Panc1 (cell line): ENCODE results near the gene MEOX2.

Experiments used
- POLR2AphosphoS5 ChIP-seq: IDR thresholded peaks from 2 replicates; pipeline ENCODE4 v1.6.1; 2012; ENCODE audit warnings: mild to moderate bottlenecking, low read depth, low read length, moderate library complexity
- SIN3A ChIP-seq: IDR thresholded peaks from 2 replicates; pipeline ENCODE4 v1.6.1; 2012; ENCODE audit warnings: low read depth, mild to moderate bottlenecking, low read length, moderate library complexity, borderline replicate concordance; ENCODE audit not compliant: insufficient read depth
- TCF7L2 ChIP-seq: IDR thresholded peaks from 2 replicates; pipeline ENCODE4 v1.6.1; 2011; ENCODE audit warnings: mild to moderate bottlenecking, low read depth, low read length, inconsistent platforms
- TF ChIP-seq, protein P1 (sequence below): fragments of 450-650 bp; IDR thresholded peaks from 2 replicates; pipeline ENCODE4 v1.5.1; 2017; ENCODE audit warnings: mild to moderate bottlenecking
- TF ChIP-seq, protein P2 (sequence below), 2 experiments: IDR thresholded peaks; 2 replicates each; pipeline ENCODE4 v1.6.1; 2011 to 2012; ENCODE audit warnings: low read depth in 2 of 2, control low read depth in 1 of 2, low read length in 1 of 2, mild to moderate bottlenecking in 1 of 2, moderate library complexity in 1 of 2; ENCODE audit not compliant: insufficient read depth in 1 of 2

- TF ChIP-seq, protein P1, sequence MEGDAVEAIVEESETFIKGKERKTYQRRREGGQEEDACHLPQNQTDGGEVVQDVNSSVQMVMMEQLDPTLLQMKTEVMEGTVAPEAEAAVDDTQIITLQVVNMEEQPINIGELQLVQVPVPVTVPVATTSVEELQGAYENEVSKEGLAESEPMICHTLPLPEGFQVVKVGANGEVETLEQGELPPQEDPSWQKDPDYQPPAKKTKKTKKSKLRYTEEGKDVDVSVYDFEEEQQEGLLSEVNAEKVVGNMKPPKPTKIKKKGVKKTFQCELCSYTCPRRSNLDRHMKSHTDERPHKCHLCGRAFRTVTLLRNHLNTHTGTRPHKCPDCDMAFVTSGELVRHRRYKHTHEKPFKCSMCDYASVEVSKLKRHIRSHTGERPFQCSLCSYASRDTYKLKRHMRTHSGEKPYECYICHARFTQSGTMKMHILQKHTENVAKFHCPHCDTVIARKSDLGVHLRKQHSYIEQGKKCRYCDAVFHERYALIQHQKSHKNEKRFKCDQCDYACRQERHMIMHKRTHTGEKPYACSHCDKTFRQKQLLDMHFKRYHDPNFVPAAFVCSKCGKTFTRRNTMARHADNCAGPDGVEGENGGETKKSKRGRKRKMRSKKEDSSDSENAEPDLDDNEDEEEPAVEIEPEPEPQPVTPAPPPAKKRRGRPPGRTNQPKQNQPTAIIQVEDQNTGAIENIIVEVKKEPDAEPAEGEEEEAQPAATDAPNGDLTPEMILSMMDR, result no peak
- TF ChIP-seq POLR2AphosphoS5 (no peak), SIN3A (no peak), TCF7L2 (no peak)
- TF ChIP-seq, protein P2, sequence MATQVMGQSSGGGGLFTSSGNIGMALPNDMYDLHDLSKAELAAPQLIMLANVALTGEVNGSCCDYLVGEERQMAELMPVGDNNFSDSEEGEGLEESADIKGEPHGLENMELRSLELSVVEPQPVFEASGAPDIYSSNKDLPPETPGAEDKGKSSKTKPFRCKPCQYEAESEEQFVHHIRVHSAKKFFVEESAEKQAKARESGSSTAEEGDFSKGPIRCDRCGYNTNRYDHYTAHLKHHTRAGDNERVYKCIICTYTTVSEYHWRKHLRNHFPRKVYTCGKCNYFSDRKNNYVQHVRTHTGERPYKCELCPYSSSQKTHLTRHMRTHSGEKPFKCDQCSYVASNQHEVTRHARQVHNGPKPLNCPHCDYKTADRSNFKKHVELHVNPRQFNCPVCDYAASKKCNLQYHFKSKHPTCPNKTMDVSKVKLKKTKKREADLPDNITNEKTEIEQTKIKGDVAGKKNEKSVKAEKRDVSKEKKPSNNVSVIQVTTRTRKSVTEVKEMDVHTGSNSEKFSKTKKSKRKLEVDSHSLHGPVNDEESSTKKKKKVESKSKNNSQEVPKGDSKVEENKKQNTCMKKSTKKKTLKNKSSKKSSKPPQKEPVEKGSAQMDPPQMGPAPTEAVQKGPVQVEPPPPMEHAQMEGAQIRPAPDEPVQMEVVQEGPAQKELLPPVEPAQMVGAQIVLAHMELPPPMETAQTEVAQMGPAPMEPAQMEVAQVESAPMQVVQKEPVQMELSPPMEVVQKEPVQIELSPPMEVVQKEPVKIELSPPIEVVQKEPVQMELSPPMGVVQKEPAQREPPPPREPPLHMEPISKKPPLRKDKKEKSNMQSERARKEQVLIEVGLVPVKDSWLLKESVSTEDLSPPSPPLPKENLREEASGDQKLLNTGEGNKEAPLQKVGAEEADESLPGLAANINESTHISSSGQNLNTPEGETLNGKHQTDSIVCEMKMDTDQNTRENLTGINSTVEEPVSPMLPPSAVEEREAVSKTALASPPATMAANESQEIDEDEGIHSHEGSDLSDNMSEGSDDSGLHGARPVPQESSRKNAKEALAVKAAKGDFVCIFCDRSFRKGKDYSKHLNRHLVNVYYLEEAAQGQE (IDR thresholded peaks at IDR 0.05; ENCODE audit: insufficient read depth in 1 of 2, low read depth in 2 of 2, low read length in 1 of 2), result no peak
These were observed 2.2 kb downstream of the MEOX2 start for GRCh38 chr7:15684111-15684800.
